Immature natural killer cell (primary cell): ENCODE measurements around the gene DNAH14. TPM values are rescaled to one million over a fixed set of nuclear protein-coding genes. Genes with fewer than 3 reads are reported as not detected.

ENCODE experiments used
- DNase-seq, 3 donors: peaks; one replicate each; pipeline ENCODE4 v3.0.0; 2022; ENCODE audit warnings: mixed read lengths in 1 of 3
- H3K27ac Mint-ChIP-seq, 6 donors: one replicate each; pipeline ENCODE4 v1.8.0; 2020; ENCODE audit warnings: mixed read lengths in 6 of 6, mild to moderate bottlenecking in 5 of 6, inconsistent platforms in 4 of 6, moderate library complexity in 3 of 6
- H3K27me3 Mint-ChIP-seq, 3 donors: one replicate each; pipeline ENCODE4 v1.8.0; 2020 to 2021; ENCODE audit warnings: low read depth in 3 of 3, mild to moderate bottlenecking in 3 of 3, mixed read lengths in 3 of 3, moderate library complexity in 3 of 3, inconsistent platforms in 1 of 3
- H3K36me3 Mint-ChIP-seq, 3 donors: one replicate each; pipeline ENCODE4 v1.8.0; 2020; ENCODE audit warnings: mixed read lengths in 3 of 3, inconsistent platforms in 2 of 3, mild to moderate bottlenecking in 2 of 3
- H3K4me1 Mint-ChIP-seq, 2 donors: one replicate each; pipeline ENCODE4 v1.8.0; 2020; ENCODE audit warnings: inconsistent platforms in 2 of 2, mild to moderate bottlenecking in 2 of 2, mixed read lengths in 2 of 2, moderate library complexity in 1 of 2
- H3K4me3 Mint-ChIP-seq, 5 donors: one replicate each; pipeline ENCODE4 v1.8.0; 2020; ENCODE audit warnings: mild to moderate bottlenecking in 5 of 5, mixed read lengths in 5 of 5, inconsistent platforms in 3 of 5, moderate library complexity in 3 of 5
- H3K9me3 Mint-ChIP-seq, 6 donors: one replicate each; pipeline ENCODE4 v1.8.0; 2020; ENCODE audit warnings: mild to moderate bottlenecking in 6 of 6, mixed read lengths in 6 of 6, inconsistent platforms in 4 of 6, moderate library complexity in 3 of 6
- polyA plus RNA-seq, 3 donors: library from polyadenylated mRNA; unstranded; fragments of 300-500 nt; fragmentation: Illumina TruSeq; gene quantifications; one replicate each; pipeline ENCODE4 v1.2.3, GENCODE V29; 2021

DNAH14 gene
- polyA plus RNA-seq, 3 donors from 2014 or later, result 0.14 to 2.3 (median 1.4) TPM

- peak overlapping the region; percentile 56 to 98 (median 92) for H3K4me3 Mint-ChIP-seq
- DNase-seq, result no peak
- no peaks in the 10 kb centered on the region for H3K9me3 Mint-ChIP-seq
- peaks cover 67 to 85% of the 10 kb centered on the region in 2 donors for H3K4me1 Mint-ChIP-seq
- H3K36me3 Mint-ChIP-seq, result peaks cover 4% of the 10 kb centered on the region in 3 donors
- peak overlapping the region; percentile 12 to 92 (median 67) for H3K27ac Mint-ChIP-seq
- H3K27me3 Mint-ChIP-seq, result peaks cover 2 to 15% (median 12%) of the 10 kb centered on the region in 3 donors
Measured at GRCh38 chr1:225424562-225425200, 495.2 kb downstream of the DNAH14 start.

GRCh38 chr1:225425201-225425786, 495.8 kb downstream of the DNAH14 start:
- no peaks in the 10 kb centered on the region for H3K9me3 Mint-ChIP-seq
- peak overlapping the region; percentile 89 to 98 (median 92) for H3K4me3 Mint-ChIP-seq
- no peak for DNase-seq
- peaks cover under 1 to 2% (median under 1%) of the 10 kb centered on the region in 3 donors for H3K36me3 Mint-ChIP-seq
- H3K27ac Mint-ChIP-seq, result peak overlapping the region in 5 of 6 donors; percentile 77 to 96 (median 86)
- H3K27me3 Mint-ChIP-seq, result peaks cover 2 to 15% (median 12%) of the 10 kb centered on the region in 3 donors
- H3K4me1 Mint-ChIP-seq, result peaks cover 65 to 81% of the 10 kb centered on the region in 2 donors

- peak overlapping the region; percentile 89 to 98 (median 92) for H3K4me3 Mint-ChIP-seq
- H3K4me1 Mint-ChIP-seq, result peaks cover 64 to 68% of the 10 kb centered on the region in 2 donors
- peak; percentile 24 to 39 (median 29) for DNase-seq
- peaks cover 2 to 15% (median 12%) of the 10 kb centered on the region in 3 donors for H3K27me3 Mint-ChIP-seq
- H3K9me3 Mint-ChIP-seq, result no peaks in the 10 kb centered on the region
- H3K36me3 Mint-ChIP-seq, result no peaks in the 10 kb centered on the region
- peak overlapping the region; percentile 77 to 96 (median 92) for H3K27ac Mint-ChIP-seq
Measured at GRCh38 chr1:225426395-225427234, 497.1 kb downstream of the DNAH14 start.

- Mint-ChIP-seq H3K9me3 (no peaks in the 10 kb centered on the region), H3K27me3 (peaks cover 2 to 15% (median 12%) of the 10 kb centered on the region in 3 donors), H3K4me3 (peak within 1 kb of the TSS; percentile 89 to 98 (median 93)), H3K4me1 (peaks cover 57 to 60% of the 10 kb centered on the region in 2 donors), H3K27ac (peak within 1 kb of the TSS; percentile 88 to 96 (median 95)), H3K36me3 (no peaks in the 10 kb centered on the region)
- DNase-seq, result peak in 2 of 3 donors; percentile 26 to 69
Measured at GRCh38 chr1:225427235-225428067, 498.0 kb downstream of the DNAH14 start, which contains the start of gene LBR. Gene LBR (minus strand): TSS chr1:225428038. CDS start chr1:225424075, 3,963 bp downstream.

- Mint-ChIP-seq H3K36me3 (no peaks in the 10 kb centered on the region), H3K27ac (peak overlapping the region; percentile 88 to 96 (median 94))
Measured at GRCh38 chr1:225428068-225428880, 498.8 kb downstream of the DNAH14 start.

GRCh38 chr1:225428881-225429455, 499.5 kb downstream of the DNAH14 start:
- Mint-ChIP-seq H3K9me3 (no peaks in the 10 kb centered on the region), H3K27me3 (peaks cover 2 to 15% (median 12%) of the 10 kb centered on the region in 3 donors), H3K4me1 (peaks cover 42 to 44% of the 10 kb centered on the region in 2 donors), H3K27ac (peak overlapping the region; percentile 88 to 96 (median 94)), H3K4me3 (peak overlapping the region; percentile 89 to 95 (median 92)), H3K36me3 (no peaks in the 10 kb centered on the region)
- peak in 1 of 3 donors; percentile 50 for DNase-seq

More at GRCh38 chr1:225428068-225428880, 498.8 kb downstream of the DNAH14 start:
- no peaks in the 10 kb centered on the region for H3K9me3 Mint-ChIP-seq
- peaks cover 49 to 51% of the 10 kb centered on the region in 2 donors for H3K4me1 Mint-ChIP-seq
- DNase-seq, result peak; percentile 89 to 90 (median 90)
- H3K27me3 Mint-ChIP-seq, result peaks cover 2 to 15% (median 12%) of the 10 kb centered on the region in 3 donors
- H3K4me3 Mint-ChIP-seq, result peak overlapping the region; percentile 89 to 95 (median 92)

GRCh38 chr1:225430301-225430700, 500.8 kb downstream of the DNAH14 start:
- no peaks in the 10 kb centered on the region for H3K9me3 Mint-ChIP-seq

GRCh38 chr1:225431081-225431863, 501.8 kb downstream of the DNAH14 start:
- Mint-ChIP-seq H3K4me3 (no peak overlapping the region), H3K27me3 (peaks cover 2 to 15% (median 14%) of the 10 kb centered on the region in 3 donors)

More at GRCh38 chr1:225430301-225430700, 500.8 kb downstream of the DNAH14 start:
- no peak overlapping the region for H3K4me3 Mint-ChIP-seq
- H3K36me3 Mint-ChIP-seq, result no peaks in the 10 kb centered on the region
- H3K27me3 Mint-ChIP-seq, result peaks cover 2 to 15% (median 12%) of the 10 kb centered on the region in 3 donors
- H3K4me1 Mint-ChIP-seq, result peaks cover 29 to 31% of the 10 kb centered on the region in 2 donors
- no peak for DNase-seq
- H3K27ac Mint-ChIP-seq, result no peak overlapping the region

GRCh38 chr1:225434046-225434445, 504.6 kb downstream of the DNAH14 start:
- no peaks in the 10 kb centered on the region for H3K36me3 Mint-ChIP-seq
- H3K4me3 Mint-ChIP-seq, result no peak overlapping the region
- peaks cover 8 to 11% of the 10 kb centered on the region in 2 donors for H3K4me1 Mint-ChIP-seq
- H3K27me3 Mint-ChIP-seq, result peaks cover 0 to 4% (median 2%) of the 10 kb centered on the region in 3 donors
- H3K27ac Mint-ChIP-seq, result no peak overlapping the region
- no peak for DNase-seq
- no peaks in the 10 kb centered on the region for H3K9me3 Mint-ChIP-seq

More at GRCh38 chr1:225431081-225431863, 501.8 kb downstream of the DNAH14 start:
- Mint-ChIP-seq H3K9me3 (no peaks in the 10 kb centered on the region), H3K27ac (no peak overlapping the region), H3K36me3 (no peaks in the 10 kb centered on the region), H3K4me1 (peaks cover 19 to 21% of the 10 kb centered on the region in 2 donors)
- no peak for DNase-seq

- Mint-ChIP-seq H3K36me3 (no peaks in the 10 kb centered on the region), H3K27me3 (peaks cover 0 to 2% (median 2%) of the 10 kb centered on the region in 3 donors), H3K27ac (no peak overlapping the region), H3K4me1 (peaks cover 4 to 6% of the 10 kb centered on the region in 2 donors), H3K9me3 (no peaks in the 10 kb centered on the region), H3K4me3 (no peak overlapping the region)
- no peak for DNase-seq
Measured at GRCh38 chr1:225435076-225435475, 505.6 kb downstream of the DNAH14 start.

- Mint-ChIP-seq H3K4me3 (no peak overlapping the region), H3K27me3 (peaks cover 0 to 2% (median 2%) of the 10 kb centered on the region in 3 donors), H3K27ac (no peak overlapping the region), H3K36me3 (no peaks in the 10 kb centered on the region), H3K4me1 (peaks cover 4 to 6% of the 10 kb centered on the region in 2 donors), H3K9me3 (no peaks in the 10 kb centered on the region)
- no peak for DNase-seq
Measured at GRCh38 chr1:225435487-225435886, 506.0 kb downstream of the DNAH14 start.
